Amniotic epithelial cell (primary cell): ENCODE measurements around the gene RNF112.

Source experiments
- DNase-seq: peaks from one replicate; pipeline ENCODE4 v3.0.0-alpha.2; 2010; ENCODE audit warnings: low read depth

Gene RNF112

GRCh38 chr17:19388791-19389785, 21.9 kb upstream of the RNF112 start:
- peak; percentile 65 for DNase-seq

- no peak for DNase-seq
These were observed 20.1 kb upstream of the RNF112 start for GRCh38 chr17:19390951-19391350.

- DNase-seq = no peak
These were observed 19.6 kb upstream of the RNF112 start for GRCh38 chr17:19391432-19391831.

DNA sequence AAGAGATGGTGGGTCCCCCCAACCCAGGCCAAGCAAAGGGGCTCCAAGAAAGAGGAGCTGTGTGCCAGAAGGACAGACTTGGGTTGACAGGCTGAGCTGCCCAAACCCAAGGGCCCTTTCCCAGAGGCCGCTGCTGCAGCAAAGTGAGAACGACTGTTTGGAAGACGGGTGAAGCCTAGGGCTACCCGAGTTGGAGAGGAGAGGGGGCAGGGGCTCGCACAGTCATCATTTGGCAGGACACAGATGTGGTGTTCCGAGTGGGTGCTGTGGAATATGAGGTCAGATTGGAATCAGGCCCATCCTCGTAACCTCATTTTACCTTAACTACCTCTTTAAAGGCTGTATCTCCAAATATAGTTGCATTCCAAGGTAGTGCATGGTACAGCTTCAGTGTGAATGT, 18.7 kb upstream of the RNF112 start:
- no peak for DNase-seq

DNA sequence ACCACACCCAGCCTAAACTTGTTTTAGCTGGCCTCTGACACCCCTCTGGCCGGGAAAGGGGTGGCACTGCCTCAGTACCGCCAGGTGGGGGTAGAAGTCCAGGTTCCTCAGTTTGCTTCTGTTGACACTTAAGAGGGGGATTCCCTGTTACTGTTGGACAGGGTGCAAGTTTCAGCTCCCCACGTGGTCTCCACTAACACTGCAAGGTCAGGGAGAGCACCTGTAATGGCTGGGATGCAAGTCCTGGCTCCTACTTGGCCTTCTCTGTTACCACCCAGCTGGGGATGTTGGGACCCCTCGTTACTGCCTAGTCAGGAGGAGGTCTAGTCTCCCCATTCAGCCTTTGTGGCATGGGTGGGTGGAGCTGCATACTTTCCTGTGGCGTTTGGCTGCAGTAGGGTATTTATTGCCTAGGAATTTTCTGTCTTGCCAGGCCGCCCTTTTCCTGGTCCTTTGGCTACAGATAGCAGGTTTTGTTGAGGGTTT, 13.4 kb upstream of the RNF112 start:
- DNase-seq = no peak

DNA sequence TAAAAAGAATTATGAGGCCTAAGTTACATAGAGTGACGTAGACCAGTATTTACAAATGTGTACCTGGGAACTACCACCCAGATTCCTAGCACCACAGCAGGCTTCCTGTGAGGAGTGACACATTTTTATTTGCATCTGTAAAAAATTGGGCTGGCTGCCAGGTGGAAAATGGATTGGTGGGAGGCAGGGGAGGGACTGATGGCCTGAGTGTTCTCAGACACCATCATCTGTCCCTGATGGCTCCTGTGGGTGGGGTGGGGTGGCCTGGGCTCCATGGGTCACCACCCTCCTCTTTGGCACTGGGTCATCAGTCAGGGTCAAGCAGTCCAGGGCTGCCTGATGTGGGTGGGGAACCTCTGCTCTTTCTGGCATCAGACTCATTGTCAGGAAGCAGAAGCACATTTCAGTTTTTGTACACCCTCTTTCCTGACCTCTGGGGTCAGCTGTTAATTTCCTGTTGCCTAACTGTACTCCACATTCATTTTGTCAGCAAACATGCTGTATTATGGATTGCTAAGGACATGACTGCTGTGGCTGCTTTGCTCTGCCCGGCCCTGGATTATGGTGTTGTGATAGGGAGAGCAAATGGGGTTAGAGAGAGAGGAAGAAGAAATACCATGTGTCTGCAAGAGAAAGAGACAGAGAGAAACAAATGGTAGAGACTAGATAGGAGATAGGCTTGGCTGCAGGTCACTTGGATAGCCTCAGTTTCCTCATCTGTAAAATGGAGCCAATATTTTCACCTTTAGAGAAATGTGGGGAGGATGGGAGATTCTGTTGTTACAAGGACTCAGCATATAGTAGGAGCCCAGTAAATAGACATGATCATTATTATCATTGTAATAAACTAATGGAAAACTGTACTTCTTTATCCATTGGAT, 12.5 kb upstream of the RNF112 start:
- peak; percentile 67 for DNase-seq

GRCh38 chr17:19399750-19400450, 11.1 kb upstream of the RNF112 start:
- no peak for DNase-seq

DNA sequence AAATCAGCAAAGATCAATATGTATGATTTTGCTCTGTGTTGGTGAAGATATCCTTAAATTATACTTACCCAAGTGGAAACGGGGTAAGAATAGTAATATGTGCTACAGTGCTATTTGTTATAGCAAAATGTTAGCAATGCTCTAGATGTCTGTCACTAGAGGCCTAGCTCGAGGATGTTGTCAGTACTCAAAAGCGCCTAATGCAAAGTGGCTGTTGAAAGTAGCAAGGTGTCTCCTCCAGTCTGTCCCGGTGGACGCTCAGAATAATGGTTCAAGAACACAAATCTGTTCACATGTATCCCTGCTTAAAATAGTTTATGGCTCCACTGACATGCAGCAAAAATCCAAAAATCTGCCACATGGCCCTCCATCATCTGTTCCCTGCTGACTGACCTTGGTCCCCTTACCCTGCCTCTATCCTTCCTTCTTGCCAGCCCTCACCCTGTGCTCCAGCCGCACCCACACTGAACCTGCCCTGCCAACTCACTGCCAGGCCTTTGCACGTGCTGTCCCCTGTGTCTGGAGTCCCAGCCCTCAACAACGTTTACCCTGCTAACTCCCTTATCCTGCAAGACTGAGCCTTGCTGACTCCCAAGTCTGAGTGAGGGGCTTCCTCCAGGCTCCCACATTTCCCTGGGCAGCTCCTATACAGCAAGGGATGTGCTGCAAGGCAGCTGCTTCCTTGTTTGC, 9.6 kb upstream of the RNF112 start:
- no peak for DNase-seq

DNA sequence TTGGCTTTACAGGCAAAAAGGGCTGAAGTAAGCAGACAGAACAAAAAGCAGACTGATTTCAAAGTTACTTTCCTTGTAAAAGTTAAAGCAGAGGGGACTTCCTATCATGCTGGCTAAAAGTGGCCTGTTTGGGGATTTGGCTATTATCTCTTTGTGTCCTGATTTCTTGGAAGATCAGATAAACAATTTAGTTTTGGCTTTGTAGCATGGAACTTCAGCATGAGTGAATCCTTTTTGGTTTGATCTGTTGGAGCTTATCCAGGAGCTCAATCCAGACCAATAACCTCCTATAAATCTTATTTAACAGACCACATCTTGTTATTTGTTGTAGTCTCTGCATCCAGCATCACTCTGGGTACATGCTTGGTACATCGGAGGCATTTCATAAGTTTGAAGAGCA, 8.9 kb upstream of the RNF112 start:
- DNase-seq = no peak

GRCh38 chr17:19403021-19403420, 8.0 kb upstream of the RNF112 start:
- no peak for DNase-seq

GRCh38 chr17:19404264-19404663, 6.8 kb upstream of the RNF112 start:
- no peak for DNase-seq

DNA sequence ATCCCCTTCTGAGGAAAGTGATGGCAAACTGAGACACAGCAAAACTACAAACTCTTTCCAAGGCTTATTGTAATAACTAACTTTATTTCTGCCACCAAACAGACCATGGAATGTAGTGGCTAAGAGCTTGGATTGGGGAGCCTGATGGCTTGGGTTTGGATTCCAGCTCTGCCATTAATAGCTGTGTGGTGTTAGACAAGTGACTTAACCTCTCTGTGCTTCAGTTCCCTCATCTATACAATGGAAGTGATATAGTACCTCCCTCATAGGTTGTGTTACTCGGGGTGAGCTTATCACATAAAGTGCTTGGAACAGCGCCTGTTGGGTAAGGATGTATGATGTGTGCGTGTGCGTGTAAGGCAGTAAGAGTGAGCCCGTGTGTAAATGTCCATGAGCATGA, 5.9 kb upstream of the RNF112 start:
- no peak for DNase-seq

DNA sequence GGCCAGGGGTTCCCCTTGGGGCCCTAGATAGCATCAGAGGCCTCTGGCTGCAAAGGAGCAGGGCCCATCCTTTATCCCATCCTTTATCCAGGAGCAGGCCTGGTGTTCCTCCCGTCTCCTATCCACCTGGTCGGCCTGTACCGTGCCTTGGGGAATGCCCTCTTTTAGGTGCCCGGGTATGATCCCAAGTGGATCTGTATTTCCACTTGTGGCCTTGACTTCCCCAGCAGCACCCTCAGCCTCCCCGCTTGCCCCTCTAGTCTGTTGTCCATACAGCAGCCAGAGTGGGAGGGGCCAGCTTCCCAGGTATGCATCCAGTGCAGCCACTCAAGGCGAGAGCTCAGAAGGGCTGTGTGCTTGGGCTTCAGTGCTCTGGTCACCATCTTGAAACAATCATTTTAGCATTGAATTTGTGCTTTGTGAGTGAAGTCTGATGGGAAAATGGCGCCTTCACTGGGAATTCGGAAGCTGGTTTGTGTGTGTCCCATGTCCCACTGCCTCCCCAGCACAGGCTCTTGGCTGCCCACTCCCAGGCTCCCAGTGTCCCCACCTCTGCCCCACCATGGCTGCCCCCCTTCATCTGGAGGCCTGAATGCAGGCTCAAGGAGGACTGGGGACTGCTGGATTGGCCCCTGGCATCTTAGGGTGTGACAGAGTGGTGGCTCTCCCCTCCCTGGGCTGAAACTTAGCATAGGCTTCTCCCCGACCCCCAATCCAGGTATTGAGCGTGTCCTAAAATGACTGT, 3.3 kb upstream of the RNF112 start:
- DNase-seq = no peak

GRCh38 chr17:19408346-19408710, 2.7 kb upstream of the RNF112 start:
- no peak for DNase-seq

GRCh38 chr17:19409066-19409465, 2.0 kb upstream of the RNF112 start:
- no peak for DNase-seq

DNA sequence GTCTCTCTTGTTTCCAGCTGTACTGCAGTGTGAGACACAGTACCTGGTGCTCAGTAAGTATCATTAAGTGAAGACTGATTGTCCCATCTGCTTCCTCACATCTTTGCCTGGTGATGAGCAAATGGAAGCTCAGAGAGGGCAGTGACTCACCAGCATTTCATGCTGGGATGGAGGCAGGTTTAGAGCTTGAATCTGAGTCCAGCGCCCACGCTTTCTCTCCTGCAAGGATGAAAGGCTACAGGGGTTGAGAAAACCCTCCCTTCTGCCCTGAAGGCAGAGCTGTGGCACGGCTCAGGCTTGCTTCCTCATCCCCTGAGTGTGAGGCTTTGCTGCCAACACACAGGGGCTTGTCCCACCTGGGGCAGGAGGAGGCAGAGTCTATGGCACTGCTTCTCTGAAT, 1.5 kb upstream of the RNF112 start:
- peak; percentile 89 for DNase-seq

GRCh38 chr17:19410091-19410490, 941 bp upstream of the RNF112 start:
- DNase-seq = no peak

- DNase-seq = no peak
These were observed 599 bp downstream of the RNF112 start for GRCh38 chr17:19411631-19412030.

- no peak for DNase-seq
These were observed 1.5 kb downstream of the RNF112 start for GRCh38 chr17:19412510-19412909.

DNA sequence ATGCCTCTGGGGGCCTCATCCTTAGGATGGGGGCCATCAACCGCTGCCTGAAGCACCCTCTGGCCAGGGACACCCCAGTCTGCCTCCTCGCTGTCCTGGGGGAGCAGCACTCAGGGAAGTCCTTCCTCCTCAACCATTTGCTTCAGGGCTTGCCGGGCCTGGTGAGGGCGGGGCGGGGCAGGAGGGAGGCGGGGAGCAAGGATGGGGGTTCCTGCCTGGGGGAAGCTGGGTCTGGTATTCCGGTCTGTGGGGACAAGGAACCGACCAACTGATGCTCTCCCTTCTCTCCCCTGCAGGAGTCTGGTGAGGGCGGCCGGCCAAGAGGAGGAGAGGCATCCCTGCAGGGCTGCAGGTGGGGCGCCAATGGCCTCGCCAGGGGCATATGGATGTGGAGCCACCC, 2.0 kb downstream of the RNF112 start:
- DNase-seq = no peak

DNA sequence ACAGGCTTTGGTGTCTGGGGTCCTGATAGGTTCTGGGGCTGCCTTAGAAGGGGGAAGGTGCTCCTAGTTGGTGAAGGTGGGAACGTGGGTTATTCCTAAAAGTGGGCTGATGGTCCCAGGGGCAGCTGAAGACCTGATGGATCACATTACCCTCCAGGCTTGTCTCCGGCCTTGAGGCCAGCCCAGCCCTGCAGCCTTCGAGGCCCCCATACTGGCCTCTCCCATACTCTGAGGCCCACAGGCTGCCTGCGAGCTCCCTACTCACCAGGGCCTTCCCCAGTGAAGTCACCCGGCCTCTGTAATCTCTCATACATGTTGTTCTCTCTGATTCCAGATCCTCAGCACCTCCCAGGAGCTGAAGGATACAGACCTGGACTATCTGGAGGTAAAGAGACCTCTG, 2.7 kb downstream of the RNF112 start:
- peak; percentile 19 for DNase-seq
